Neural progenitor cell (in vitro differentiated cells): ENCODE data around the gene PRR33. TPM values are rescaled to one million over a fixed set of nuclear protein-coding genes. Genes with fewer than 3 reads are reported as not detected.

Experiments used
- DNase-seq: peaks from one replicate; pipeline ENCODE4 v3.0.0-alpha.2; 2016; ENCODE audit warnings: low spot score
- H2AFZ ChIP-seq: fragments of 200-600 bp; sonication (generic); replicated peaks from 2 replicates; pipeline ENCODE4 v1.6.1; 2016; ENCODE audit warnings: antibody characterized with exemption
- H3F3A ChIP-seq: fragments of 200-600 bp; sonication (generic); 2 replicates; pipeline ENCODE4 v1.6.1; 2016; ENCODE audit warnings: antibody characterized with exemption, low read depth
- H3K27ac ChIP-seq: fragments of 200-600 bp; sonication (generic); 2 replicates; pipeline ENCODE4 v1.5.1; 2016; ENCODE audit warnings: mild to moderate bottlenecking
- H3K27me3 ChIP-seq: fragments of 200-600 bp; sonication (generic); 2 replicates; pipeline ENCODE4 v1.6.1; 2016; ENCODE audit warnings: mild to moderate bottlenecking, moderate library complexity
- H3K36me3 ChIP-seq: fragments of 200-600 bp; sonication (generic); 2 replicates; pipeline ENCODE4 v1.5.1; 2016
- H3K4me1 ChIP-seq: fragments of 200-600 bp; sonication (generic); 2 replicates; pipeline ENCODE4 v1.6.1; 2016; ENCODE audit warnings: mixed run types
- H3K4me2 ChIP-seq: fragments of 200-600 bp; sonication (generic); 2 replicates; pipeline ENCODE4 v1.6.1; 2016
- H3K4me3 ChIP-seq: fragments of 200-600 bp; sonication (generic); 2 replicates; pipeline ENCODE4 v1.5.1; 2016
- H3K79me2 ChIP-seq: fragments of 200-600 bp; sonication (generic); 2 replicates; pipeline ENCODE4 v1.6.1; 2016; ENCODE audit warnings: low read depth
- H3K9ac ChIP-seq: fragments of 200-600 bp; sonication (generic); 2 replicates; pipeline ENCODE4 v1.6.1; 2016
- H3K9me3 ChIP-seq: fragments of 200-600 bp; sonication (generic); 2 replicates; pipeline ENCODE4 v1.5.1; 2016; ENCODE audit warnings: low read depth
- H4K20me1 ChIP-seq: fragments of 200-600 bp; sonication (generic); 2 replicates; pipeline ENCODE4 v1.6.1; 2016; ENCODE audit warnings: low read depth
- H3K27ac Mint-ChIP-seq: 3 replicates; pipeline ENCODE4 v1.8.0; 2021; ENCODE audit warnings: mixed read lengths
- H3K27me3 Mint-ChIP-seq: 2 replicates; pipeline ENCODE4 v1.8.0; 2022; ENCODE audit warnings: low read depth, mild to moderate bottlenecking, inconsistent platforms, moderate library complexity, mixed read lengths; ENCODE audit not compliant: insufficient read depth
- H3K36me3 Mint-ChIP-seq: 3 replicates; pipeline ENCODE4 v1.8.0; 2021; ENCODE audit warnings: mixed read lengths
- H3K4me1 Mint-ChIP-seq: 3 replicates; pipeline ENCODE4 v1.8.0; 2021; ENCODE audit warnings: mixed read lengths
- H3K4me3 Mint-ChIP-seq: 3 replicates; pipeline ENCODE4 v1.8.0; 2021; ENCODE audit warnings: mild to moderate bottlenecking, moderate library complexity, mixed read lengths
- H3K9me3 Mint-ChIP-seq: 3 replicates; pipeline ENCODE4 v1.8.0; 2020; ENCODE audit warnings: mixed read lengths
- EZH2 ChIP-seq: fragments of 200-600 bp; sonication (generic); IDR thresholded peaks from 2 replicates; pipeline ENCODE4 v1.6.1; 2017; ENCODE audit warnings: antibody characterized with exemption, mild to moderate bottlenecking, moderate library complexity
- EZH2phosphoT487 ChIP-seq: fragments of 200-600 bp; sonication (generic); IDR thresholded peaks from 2 replicates; pipeline ENCODE4 v1.6.1; 2017; ENCODE audit warnings: antibody characterized with exemption
- total RNA-seq: library from RNA; depleted of rRNA; stranded (reverse); fragments of >200 nt; gene quantifications from 2 replicates; pipeline ENCODE4 v1.2.3, GENCODE V29; 2015; ENCODE audit warnings: low replicate concordance
- TF ChIP-seq, protein P1 (sequence below): fragments of 200-600 bp; sonication (generic); IDR thresholded peaks from 2 replicates; pipeline ENCODE4 v1.5.1; 2017; ENCODE audit warnings: antibody characterized with exemption, mild to moderate bottlenecking

The PRR33 gene
- total RNA-seq, 1 donor from 2014 or later: not detected

DNA sequence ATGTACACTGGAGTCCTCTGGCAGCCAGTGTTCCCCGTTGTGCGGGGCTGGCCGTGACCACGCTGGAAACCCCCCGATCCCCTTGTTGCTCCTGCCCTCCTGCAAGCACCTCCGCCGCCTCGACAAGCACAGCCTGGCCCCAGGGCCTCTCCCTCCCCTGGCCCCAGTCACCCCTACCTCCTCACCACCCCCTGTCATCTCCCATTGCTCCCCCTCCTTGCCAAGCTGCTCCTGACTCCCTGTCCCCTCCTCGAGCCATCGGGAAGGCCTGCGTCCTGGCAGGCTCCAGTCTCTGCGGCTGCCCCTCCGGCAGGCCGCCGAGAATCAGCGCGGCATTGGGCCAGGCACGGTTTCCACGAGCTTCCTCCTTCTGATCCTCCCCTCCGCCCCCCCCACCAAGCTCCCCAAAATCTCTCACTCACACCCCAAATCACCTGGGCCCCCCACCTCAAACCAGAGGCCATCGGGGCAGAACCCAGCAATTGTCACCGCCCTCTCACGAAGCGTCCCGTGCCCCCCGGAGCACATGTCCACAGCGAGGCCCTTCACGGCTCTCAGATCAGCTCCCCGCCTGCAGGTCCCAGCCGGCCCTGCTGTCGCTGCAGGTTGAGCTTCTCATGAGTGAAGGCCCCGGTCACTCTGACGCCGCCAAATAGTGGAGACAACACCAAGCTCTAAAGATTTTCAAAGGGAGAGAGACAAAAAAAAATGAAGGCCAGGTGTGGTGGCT, 44.5 kb downstream of the PRR33 start:
- H3K27me3 ChIP-seq: no peaks in the 10 kb centered on the region
- H3K4me1 Mint-ChIP-seq: peaks cover 18% of the 10 kb centered on the region
- no peaks in the 10 kb centered on the region for H3K36me3 Mint-ChIP-seq
- no peak for DNase-seq
- no peak overlapping the region for H3K4me2 ChIP-seq
- H3K27me3 Mint-ChIP-seq: peaks cover 11% of the 10 kb centered on the region
- H4K20me1 ChIP-seq: no peaks in the 10 kb centered on the region
- H3K36me3 ChIP-seq: no peaks in the 10 kb centered on the region
- H3K4me1 ChIP-seq: no peaks in the 10 kb centered on the region
- no peaks in the 10 kb centered on the region for H3K9me3 ChIP-seq
- no peak overlapping the region for H2AFZ ChIP-seq
- no peaks in the 10 kb centered on the region for H3K9me3 Mint-ChIP-seq
- no peak overlapping the region for H3K27ac ChIP-seq
- H3K27ac Mint-ChIP-seq: peak overlapping the region; percentile 81
- no peaks in the 10 kb centered on the region for H3F3A ChIP-seq
- H3K79me2 ChIP-seq: no peaks in the 10 kb centered on the region
- H3K4me3 Mint-ChIP-seq: no peak overlapping the region
- no peak overlapping the region for H3K4me3 ChIP-seq
- TF ChIP-seq, protein P1, sequence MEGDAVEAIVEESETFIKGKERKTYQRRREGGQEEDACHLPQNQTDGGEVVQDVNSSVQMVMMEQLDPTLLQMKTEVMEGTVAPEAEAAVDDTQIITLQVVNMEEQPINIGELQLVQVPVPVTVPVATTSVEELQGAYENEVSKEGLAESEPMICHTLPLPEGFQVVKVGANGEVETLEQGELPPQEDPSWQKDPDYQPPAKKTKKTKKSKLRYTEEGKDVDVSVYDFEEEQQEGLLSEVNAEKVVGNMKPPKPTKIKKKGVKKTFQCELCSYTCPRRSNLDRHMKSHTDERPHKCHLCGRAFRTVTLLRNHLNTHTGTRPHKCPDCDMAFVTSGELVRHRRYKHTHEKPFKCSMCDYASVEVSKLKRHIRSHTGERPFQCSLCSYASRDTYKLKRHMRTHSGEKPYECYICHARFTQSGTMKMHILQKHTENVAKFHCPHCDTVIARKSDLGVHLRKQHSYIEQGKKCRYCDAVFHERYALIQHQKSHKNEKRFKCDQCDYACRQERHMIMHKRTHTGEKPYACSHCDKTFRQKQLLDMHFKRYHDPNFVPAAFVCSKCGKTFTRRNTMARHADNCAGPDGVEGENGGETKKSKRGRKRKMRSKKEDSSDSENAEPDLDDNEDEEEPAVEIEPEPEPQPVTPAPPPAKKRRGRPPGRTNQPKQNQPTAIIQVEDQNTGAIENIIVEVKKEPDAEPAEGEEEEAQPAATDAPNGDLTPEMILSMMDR: no peak
- no peak for TF ChIP-seq EZH2
- no peak for TF ChIP-seq EZH2phosphoT487
- H3K9ac ChIP-seq: no peak overlapping the region

DNA sequence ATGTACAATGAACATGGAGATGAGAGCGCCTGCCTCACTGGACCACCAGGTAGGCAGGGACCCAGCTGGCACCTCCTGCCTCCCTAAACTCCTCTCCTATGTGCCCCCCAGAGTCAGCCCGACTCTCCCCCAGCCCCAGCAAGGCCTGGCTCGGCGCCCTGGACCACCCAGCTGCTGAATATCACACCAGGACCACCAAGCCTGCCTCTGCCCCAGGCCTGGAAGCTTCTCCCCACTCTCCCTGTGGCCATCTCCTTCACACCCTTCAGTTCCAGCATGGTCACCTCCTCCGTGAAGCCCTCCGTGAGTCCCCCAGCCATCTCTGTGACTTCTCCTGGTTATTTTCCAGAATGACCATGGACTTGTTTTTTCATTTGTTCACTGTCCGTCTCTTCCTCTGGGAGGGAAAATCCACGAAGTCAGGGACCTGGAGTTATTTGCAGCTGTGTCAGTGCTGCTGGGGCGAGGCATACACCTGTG, 45.2 kb downstream of the PRR33 start:
- no peaks in the 10 kb centered on the region for H3K36me3 Mint-ChIP-seq
- no peaks in the 10 kb centered on the region for H3K9me3 ChIP-seq

DNA sequence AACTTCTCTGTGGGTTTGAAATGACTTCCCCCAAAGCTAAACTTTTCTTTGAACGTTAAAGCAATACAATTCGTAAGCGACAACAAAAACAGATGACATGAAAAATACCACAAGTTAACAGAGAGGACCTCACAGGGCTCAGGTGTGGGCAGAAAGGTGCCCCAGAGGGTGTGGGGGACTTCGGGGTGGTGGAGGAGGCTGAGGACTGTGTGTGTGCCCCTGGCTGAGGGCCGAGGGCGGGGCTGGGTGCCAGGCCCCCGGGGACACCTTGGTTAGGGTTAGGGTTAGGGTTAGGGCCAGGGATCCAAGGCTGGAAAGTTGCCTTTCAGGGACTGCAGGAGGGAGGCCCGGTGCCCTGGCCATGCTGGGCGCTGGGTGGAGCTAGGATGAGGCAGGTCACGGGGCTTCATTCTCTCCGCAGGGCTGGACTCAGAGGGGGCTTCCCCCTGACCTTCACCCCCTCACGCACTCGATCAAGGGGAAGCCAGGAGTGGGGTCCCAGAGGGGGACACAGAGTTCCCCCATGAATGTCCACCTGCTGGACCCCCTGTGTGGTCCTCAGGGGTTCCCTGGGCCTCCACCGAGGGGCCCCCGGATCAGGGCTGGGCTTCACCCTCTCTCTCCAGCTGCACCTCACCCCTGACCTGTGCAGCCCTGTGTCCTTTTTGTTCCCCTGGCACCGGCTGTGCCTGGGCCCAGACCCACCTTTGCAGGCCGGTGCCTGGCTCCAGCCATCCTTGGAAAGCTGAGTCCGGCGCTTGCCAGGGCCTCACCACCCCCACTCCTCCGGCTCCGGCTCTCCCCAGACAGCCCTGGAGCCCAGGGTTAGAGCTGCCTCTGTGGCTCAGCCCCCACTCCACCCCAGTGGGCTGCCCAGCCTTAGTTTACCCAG, 45.9 kb downstream of the PRR33 start:
- H3K27me3 Mint-ChIP-seq: peaks cover 9% of the 10 kb centered on the region
- H3K9me3 Mint-ChIP-seq: no peaks in the 10 kb centered on the region
- Histone ChIP-seq H4K20me1 (no peaks in the 10 kb centered on the region), H3K4me1 (no peaks in the 10 kb centered on the region), H3K4me3 (no peak overlapping the region), H3K27ac (no peak overlapping the region), H3K4me2 (no peak overlapping the region), H3K27me3 (no peaks in the 10 kb centered on the region), H3F3A (no peaks in the 10 kb centered on the region), H3K79me2 (no peaks in the 10 kb centered on the region), H3K9me3 (no peaks in the 10 kb centered on the region), H2AFZ (no peak overlapping the region), H3K36me3 (no peaks in the 10 kb centered on the region), H3K9ac (no peak overlapping the region)
- H3K27ac Mint-ChIP-seq: no peak overlapping the region
- H3K4me1 Mint-ChIP-seq: peaks cover 18% of the 10 kb centered on the region
- TF ChIP-seq EZH2 (no peak), EZH2phosphoT487 (no peak)
- TF ChIP-seq, protein P1: no peak
- H3K36me3 Mint-ChIP-seq: no peaks in the 10 kb centered on the region
- no peak for DNase-seq
- no peak overlapping the region for H3K4me3 Mint-ChIP-seq

More for the DNA sequence above, 45.2 kb downstream of the PRR33 start:
- H3K27me3 Mint-ChIP-seq: peaks cover 11% of the 10 kb centered on the region
- H3K4me3 Mint-ChIP-seq: no peak overlapping the region
- DNase-seq: no peak
- Histone ChIP-seq H3K4me2 (no peak overlapping the region), H3K27ac (no peak overlapping the region), H3K4me3 (no peak overlapping the region), H3K79me2 (no peaks in the 10 kb centered on the region), H4K20me1 (no peaks in the 10 kb centered on the region), H3K4me1 (no peaks in the 10 kb centered on the region), H3K27me3 (no peaks in the 10 kb centered on the region), H3K9ac (no peak overlapping the region), H2AFZ (no peak overlapping the region), H3K36me3 (no peaks in the 10 kb centered on the region), H3F3A (no peaks in the 10 kb centered on the region)
- H3K4me1 Mint-ChIP-seq: peaks cover 18% of the 10 kb centered on the region
- peak overlapping the region; percentile 39 for H3K27ac Mint-ChIP-seq
- TF ChIP-seq, protein P1: no peak
- no peak for TF ChIP-seq EZH2phosphoT487
- no peak for TF ChIP-seq EZH2
- H3K9me3 Mint-ChIP-seq: no peaks in the 10 kb centered on the region
